ENCODE data around the gene CCDC60. TPM values are rescaled to one million over a fixed set of nuclear protein-coding genes. Genes with fewer than 3 reads are reported as not detected.

Gene CCDC60
- total RNA-seq, 1 donor from 2014 or later: 2.2 TPM

GRCh38 chr12:119589634-119590033, 255.1 kb downstream of the CCDC60 start:
- H3K9me3 Mint-ChIP-seq: no peaks in the 10 kb centered on the region
- no peak for TF ChIP-seq CTCF (IDR thresholded peaks at IDR 0.05; ENCODE audit: unreplicated experiment)
- H3K4me1 Mint-ChIP-seq: no peaks in the 10 kb centered on the region
- DNase-seq (ENCODE audit: low spot score in 2 of 2, unreplicated experiment in 2 of 2): no peak
- H3K36me3 Mint-ChIP-seq: no peaks in the 10 kb centered on the region
- H3K4me3 Mint-ChIP-seq: no peak overlapping the region
- no peak overlapping the region for H3K27ac Mint-ChIP-seq
- peaks cover 79% of the 10 kb centered on the region for H3K27me3 Mint-ChIP-seq (ENCODE audit: low read depth)

Other genes starting within 250 kb of the CCDC60 start
- gene HSPB8, start 155.8 kb upstream of the CCDC60 start, total RNA-seq: 13.5 to 16.8 TPM (median 15.7 TPM) in 3 replicates